GM12875 (cell line): ENCODE results near the gene ARSJ.
A peak's percentile ranks its signal among the peaks of the same experiment; 100 is the strongest.

Experiments
- H3K4me3 ChIP-seq: one replicate; pipeline ENCODE4 v1.5.1; 2011; ENCODE audit warnings: low read depth, low read length, control low read depth
- TF ChIP-seq, protein P1 (sequence below): IDR thresholded peaks from 2 replicates; pipeline ENCODE4 v1.5.1; 2011; ENCODE audit warnings: low read depth, mild to moderate bottlenecking, control low read depth, inconsistent platforms, low read length, moderate library complexity, borderline replicate concordance; ENCODE audit not compliant: insufficient read depth

Gene ARSJ

GRCh38 chr4:113958766-113959538 is 20.5 kb downstream of the ARSJ start:
- TF ChIP-seq, protein P1, sequence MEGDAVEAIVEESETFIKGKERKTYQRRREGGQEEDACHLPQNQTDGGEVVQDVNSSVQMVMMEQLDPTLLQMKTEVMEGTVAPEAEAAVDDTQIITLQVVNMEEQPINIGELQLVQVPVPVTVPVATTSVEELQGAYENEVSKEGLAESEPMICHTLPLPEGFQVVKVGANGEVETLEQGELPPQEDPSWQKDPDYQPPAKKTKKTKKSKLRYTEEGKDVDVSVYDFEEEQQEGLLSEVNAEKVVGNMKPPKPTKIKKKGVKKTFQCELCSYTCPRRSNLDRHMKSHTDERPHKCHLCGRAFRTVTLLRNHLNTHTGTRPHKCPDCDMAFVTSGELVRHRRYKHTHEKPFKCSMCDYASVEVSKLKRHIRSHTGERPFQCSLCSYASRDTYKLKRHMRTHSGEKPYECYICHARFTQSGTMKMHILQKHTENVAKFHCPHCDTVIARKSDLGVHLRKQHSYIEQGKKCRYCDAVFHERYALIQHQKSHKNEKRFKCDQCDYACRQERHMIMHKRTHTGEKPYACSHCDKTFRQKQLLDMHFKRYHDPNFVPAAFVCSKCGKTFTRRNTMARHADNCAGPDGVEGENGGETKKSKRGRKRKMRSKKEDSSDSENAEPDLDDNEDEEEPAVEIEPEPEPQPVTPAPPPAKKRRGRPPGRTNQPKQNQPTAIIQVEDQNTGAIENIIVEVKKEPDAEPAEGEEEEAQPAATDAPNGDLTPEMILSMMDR, result no peak
- H3K4me3 ChIP-seq, result no peak overlapping the region

GRCh38 chr4:113957956-113958355 is 21.5 kb downstream of the ARSJ start:
- H3K4me3 ChIP-seq, result no peak overlapping the region
- TF ChIP-seq, protein P1, result no peak

DNA sequence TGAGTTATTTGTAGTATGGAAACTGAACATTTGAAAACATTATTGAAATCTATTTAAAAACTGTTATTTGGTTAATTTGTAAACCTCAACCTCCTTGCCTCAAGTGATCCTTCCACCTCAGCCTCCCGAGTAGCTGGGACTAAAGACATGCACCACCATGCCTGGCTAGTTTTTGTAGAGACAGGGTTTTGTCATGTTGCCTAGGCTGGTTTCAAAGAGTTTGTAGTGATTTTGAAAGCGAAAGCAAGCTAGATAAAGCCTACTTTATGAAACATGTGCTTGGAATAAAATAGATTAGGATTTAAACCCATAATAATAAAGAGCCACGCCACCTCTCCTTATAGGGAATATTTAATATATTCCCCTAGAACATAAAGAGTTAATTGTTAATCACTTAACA is 23.5 kb downstream of the ARSJ start:
- TF ChIP-seq, protein P1, result no peak
- no peak overlapping the region for H3K4me3 ChIP-seq

GRCh38 chr4:113955411-113955810 is 24.0 kb downstream of the ARSJ start:
- TF ChIP-seq, protein P1, result no peak
- no peak overlapping the region for H3K4me3 ChIP-seq

DNA sequence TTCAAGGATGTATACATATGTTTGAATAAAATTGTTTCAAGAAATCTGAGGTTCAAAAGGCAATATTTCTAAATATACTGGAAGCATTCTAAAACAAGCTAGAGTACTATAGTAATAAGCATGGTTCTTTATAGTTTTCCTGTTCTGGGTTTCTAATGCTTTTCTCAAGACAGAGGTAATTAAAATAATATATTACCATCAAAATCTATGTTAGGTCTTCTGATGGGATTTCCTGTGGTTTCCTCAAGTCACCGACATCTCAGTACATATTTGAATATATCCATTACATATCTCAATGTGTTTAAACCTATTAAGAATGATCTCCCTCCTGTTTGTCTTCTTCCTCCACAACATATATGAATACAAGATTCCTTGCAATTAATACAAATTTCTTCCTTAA is 25.6 kb downstream of the ARSJ start:
- no peak overlapping the region for H3K4me3 ChIP-seq
- TF ChIP-seq, protein P1, result no peak

GRCh38 chr4:113952452-113953029 is 26.9 kb downstream of the ARSJ start:
- no peak overlapping the region for H3K4me3 ChIP-seq
- TF ChIP-seq, protein P1, result peak; percentile 69

GRCh38 chr4:113951263-113951662 is 28.2 kb downstream of the ARSJ start:
- TF ChIP-seq, protein P1, result no peak
- no peak overlapping the region for H3K4me3 ChIP-seq
